HepG2 (cell line): ENCODE results near the gene WNK1. TPM values are rescaled to one million over a fixed set of nuclear protein-coding genes. Genes with fewer than 3 reads are reported as not detected.
A peak's percentile ranks its signal among the peaks of the same experiment; 100 is the strongest.

Experiments used
- AGO1 ChIP-seq: fragments of 200-400 bp; formaldehyde crosslinking; IDR thresholded peaks from 2 replicates; pipeline ENCODE4 v1.6.1; 2017; ENCODE audit warnings: mild to moderate bottlenecking, low read depth, low read length, moderate library complexity; ENCODE audit not compliant: poor library complexity, severe bottlenecking
- ARID2 ChIP-seq: sonication (generic); formaldehyde crosslinking; IDR thresholded peaks from 2 replicates; pipeline ENCODE4 v1.8.1; 2022; ENCODE audit warnings: mild to moderate bottlenecking, missing genetic modification reagents, borderline replicate concordance
- ATF7 ChIP-seq, 2 experiments: fragments of 450-650 bp in 1 of 2; sonication (generic) in 1 of 2; formaldehyde crosslinking in 1 of 2; IDR thresholded peaks; 2 replicates each; pipeline versions ENCODE4 v1.4.0 to v1.6.1; 2016 to 2020; ENCODE audit warnings: antibody characterized with exemption in 1 of 2, mild to moderate bottlenecking in 1 of 2, missing genetic modification reagents in 1 of 2
- EZH2 ChIP-seq: conservative IDR thresholded peaks from 2 replicates; pipeline ENCODE4 v1.6.1; 2012; ENCODE audit warnings: mild to moderate bottlenecking, low read depth, low read length, moderate library complexity
- FLYWCH1 ChIP-seq: sonication (generic); formaldehyde crosslinking; IDR thresholded peaks from 2 replicates; pipeline ENCODE4 v1.8.1; 2023; ENCODE audit warnings: mild to moderate bottlenecking, missing genetic modification reagents
- KLF16 ChIP-seq, 2 experiments: sonication (generic) in 1 of 2; formaldehyde crosslinking in 1 of 2; IDR thresholded peaks; 2 replicates each; pipeline versions ENCODE4 v1.6.1 to v1.8.0; 2016 to 2023; ENCODE audit warnings: missing genetic modification reagents in 2 of 2, missing compliant biosample characterization in 1 of 2
- NR2F2 ChIP-seq: IDR thresholded peaks from 2 replicates; pipeline ENCODE4 v1.6.1; 2012; ENCODE audit warnings: low read depth, inconsistent platforms, borderline replicate concordance
- RARA ChIP-seq: IDR thresholded peaks from 2 replicates; pipeline ENCODE4 v1.6.1; 2016; ENCODE audit warnings: missing genetic modification reagents, missing compliant biosample characterization
- RBAK ChIP-seq: sonication (generic); formaldehyde crosslinking; IDR thresholded peaks from 2 replicates; pipeline ENCODE4 v1.5.1; 2020; ENCODE audit warnings: mild to moderate bottlenecking, missing genetic modification reagents
- RORA ChIP-seq: sonication (generic); formaldehyde crosslinking; IDR thresholded peaks from 2 replicates; pipeline ENCODE4 v1.5.0; 2020; ENCODE audit warnings: mild to moderate bottlenecking, missing genetic modification reagents, moderate library complexity
- SMC3 ChIP-seq: IDR thresholded peaks from 2 replicates; pipeline ENCODE4 v1.6.1; 2011; ENCODE audit warnings: low read length, improper control_type of control experiment
- TP53 ChIP-seq: sonication (generic); formaldehyde crosslinking; conservative IDR thresholded peaks from 2 replicates; pipeline ENCODE4 v1.4.0; 2020; ENCODE audit warnings: missing genetic modification reagents
- ZFP41 ChIP-seq: sonication (generic); formaldehyde crosslinking; IDR thresholded peaks from 2 replicates; pipeline ENCODE4 v1.4.0; 2020; ENCODE audit warnings: mild to moderate bottlenecking, missing genetic modification reagents, borderline replicate concordance
- ZFP90 ChIP-seq: sonication (generic); formaldehyde crosslinking; IDR thresholded peaks from 2 replicates; pipeline ENCODE4 v1.8.0; 2022; ENCODE audit warnings: missing genetic modification reagents, mild to moderate bottlenecking, inconsistent platforms, borderline replicate concordance
- ZNF207 ChIP-seq: fragments of 450-650 bp; IDR thresholded peaks from 2 replicates; pipeline ENCODE4 v1.6.1; 2016; ENCODE audit warnings: antibody characterized with exemption, borderline replicate concordance
- ZNF251 ChIP-seq: sonication (generic); formaldehyde crosslinking; IDR thresholded peaks from 2 replicates; pipeline ENCODE4 v1.9.0; 2021; ENCODE audit warnings: mild to moderate bottlenecking, missing genetic modification reagents
- ZNF282 ChIP-seq: fragments of 450-650 bp; IDR thresholded peaks from 2 replicates; pipeline ENCODE4 v1.6.1; 2018; ENCODE audit not compliant: partially characterized antibody
- ZNF331 ChIP-seq: sonication (generic); formaldehyde crosslinking; IDR thresholded peaks from 2 replicates; pipeline ENCODE4 v1.4.0; 2020; ENCODE audit warnings: missing genetic modification reagents
- ZNF367 ChIP-seq: sonication (generic); formaldehyde crosslinking; IDR thresholded peaks from 2 replicates; pipeline ENCODE4 v1.4.0; 2020; ENCODE audit warnings: missing genetic modification reagents, borderline replicate concordance
- ZNF383 ChIP-seq: sonication (generic); formaldehyde crosslinking; IDR thresholded peaks from 2 replicates; pipeline ENCODE4 v1.4.0; 2020; ENCODE audit warnings: missing genetic modification reagents, mild to moderate bottlenecking, borderline replicate concordance
- ZNF510 ChIP-seq: sonication (generic); formaldehyde crosslinking; IDR thresholded peaks from 2 replicates; pipeline ENCODE4 v1.4.0; 2020; ENCODE audit warnings: low read depth, mild to moderate bottlenecking, missing genetic modification reagents
- ZNF7 ChIP-seq: IDR thresholded peaks from 2 replicates; pipeline ENCODE4 v1.6.1; 2016; ENCODE audit warnings: missing biosample characterization, missing genetic modification reagents
- ZNF720 ChIP-seq: sonication (generic); formaldehyde crosslinking; IDR thresholded peaks from 2 replicates; pipeline ENCODE4 v1.4.0; 2020; ENCODE audit warnings: missing genetic modification reagents
- polyA plus RNA-seq, 8 experiments: library from polyadenylated mRNA; depleted of rRNA in 3 of 8; stranded (reverse) in 7 of 8; unstranded in 1 of 8; fragments of >200 nt; fragmentation: Illumina TruSeq in 4 of 8; extraction: Trizol in 4 of 8; gene quantifications; 2 replicates each; pipeline versions ENCODE4 v1.2.1 to v1.2.3, GENCODE V29; 2011 to 2016; ENCODE audit warnings: low read depth in 4 of 8, missing spikeins in 1 of 8, mixed read lengths in 1 of 8; ENCODE audit not compliant: insufficient read depth in 1 of 8
- total RNA-seq, 5 experiments: library from RNA; depleted of rRNA; stranded (reverse); fragments of >200 nt; fragmentation: Illumina TruSeq; extraction: Trizol; gene quantifications; 2 replicates each; pipeline ENCODE4 v1.2.3, GENCODE V29; 2016; ENCODE audit warnings: low read depth in 1 of 5
- TF ChIP-seq, protein P1 (sequence below): sonication (generic); formaldehyde crosslinking; IDR thresholded peaks from 2 replicates; pipeline ENCODE4 v1.5.0; 2020; ENCODE audit warnings: missing genetic modification reagents
- TF ChIP-seq, protein P2 (sequence below): sonication (generic); formaldehyde crosslinking; IDR thresholded peaks from 2 replicates; pipeline ENCODE4 v1.8.0; 2022; ENCODE audit warnings: mild to moderate bottlenecking, missing genetic modification reagents, moderate library complexity

WNK1 gene
- total and polyA plus RNA-seq, 2 of the 13 experiments (the other 11 are each of a cell fraction or from before 2014, with no cell fraction given): 31.1 to 54.8 TPM

DNA sequence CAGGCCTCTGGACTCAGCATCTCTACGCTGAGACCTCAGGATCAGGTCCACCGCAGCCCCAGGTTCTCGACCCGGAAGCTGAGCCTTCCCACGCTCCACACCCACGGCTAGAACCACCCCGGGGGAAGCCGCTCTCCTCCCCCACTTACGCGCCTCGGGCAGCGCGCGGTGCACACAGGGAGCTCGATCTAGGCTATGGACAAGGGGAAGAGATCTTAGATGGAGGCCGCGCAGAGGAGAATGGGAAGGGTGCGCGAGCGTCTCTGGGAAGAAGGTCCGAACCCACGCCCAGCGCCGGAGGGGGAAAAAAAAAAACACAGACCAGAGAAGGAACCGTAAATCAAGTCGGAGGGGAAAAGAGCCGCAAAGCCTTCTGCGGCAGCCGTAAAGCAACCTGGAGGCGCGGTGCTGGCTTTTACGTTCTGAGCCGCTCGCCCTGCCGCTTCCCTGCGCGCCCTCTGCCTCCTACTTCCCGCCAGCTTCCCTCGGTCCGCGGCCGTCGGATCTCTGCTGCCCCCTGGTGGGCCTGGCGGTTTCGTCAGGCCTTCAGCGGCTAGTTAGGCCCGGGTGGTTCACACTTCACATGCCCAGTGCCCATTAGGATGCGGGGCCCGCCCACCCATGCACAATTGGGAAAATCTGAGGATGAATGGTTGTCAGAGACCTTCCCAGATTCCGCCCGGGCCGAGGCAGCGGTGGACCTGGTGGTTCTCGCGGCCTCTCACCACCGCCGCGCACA is 197.2 kb downstream of the WNK1 start, which contains the start of gene RAD52 (continued):
- TF ChIP-seq RORA (CRISPR knock-in tag) (no peak), AGO1 (no peak), FLYWCH1 (CRISPR knock-in tag) (no peak), ZFP41 (CRISPR knock-in tag) (no peak), ZNF282 (no peak), SMC3 (no peak), NR2F2 (no peak), ATF7 (IDR thresholded peaks at IDR 0.05) (no peak), ATF7 (CRISPR knock-in tag; IDR thresholded peaks at IDR 0.05) (no peak), ZNF331 (CRISPR knock-in tag) (peak; percentile 41; the same call in 1 of the 2 replicates), ZFP90 (CRISPR knock-in tag) (peak; percentile 3; the same call in 1 of the 2 replicates), TP53 (CRISPR knock-in tag) (no peak), ZNF207 (no peak), ZNF251 (no peak), KLF16 (CRISPR knock-in tag; IDR thresholded peaks at IDR 0.05) (peak in 1 of 2 experiments; percentile 74; a peak in 1 of 4 replicates), ZNF383 (CRISPR knock-in tag) (no peak), ZNF7 (CRISPR knock-in tag) (no peak), EZH2 (no peak), RARA (no peak; the same call in 1 of the 2 replicates), ZNF367 (CRISPR knock-in tag) (no peak), ZNF720 (CRISPR knock-in tag) (no peak), ZNF510 (peak; percentile 86; the same call in 1 of the 2 replicates), RBAK (no peak), ARID2 (no peak)
- TF ChIP-seq, protein P1, sequence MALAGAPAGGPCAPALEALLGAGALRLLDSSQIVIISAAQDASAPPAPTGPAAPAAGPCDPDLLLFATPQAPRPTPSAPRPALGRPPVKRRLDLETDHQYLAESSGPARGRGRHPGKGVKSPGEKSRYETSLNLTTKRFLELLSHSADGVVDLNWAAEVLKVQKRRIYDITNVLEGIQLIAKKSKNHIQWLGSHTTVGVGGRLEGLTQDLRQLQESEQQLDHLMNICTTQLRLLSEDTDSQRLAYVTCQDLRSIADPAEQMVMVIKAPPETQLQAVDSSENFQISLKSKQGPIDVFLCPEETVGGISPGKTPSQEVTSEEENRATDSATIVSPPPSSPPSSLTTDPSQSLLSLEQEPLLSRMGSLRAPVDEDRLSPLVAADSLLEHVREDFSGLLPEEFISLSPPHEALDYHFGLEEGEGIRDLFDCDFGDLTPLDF (CRISPR knock-in tag): peak; percentile 96
- TF ChIP-seq, protein P2, sequence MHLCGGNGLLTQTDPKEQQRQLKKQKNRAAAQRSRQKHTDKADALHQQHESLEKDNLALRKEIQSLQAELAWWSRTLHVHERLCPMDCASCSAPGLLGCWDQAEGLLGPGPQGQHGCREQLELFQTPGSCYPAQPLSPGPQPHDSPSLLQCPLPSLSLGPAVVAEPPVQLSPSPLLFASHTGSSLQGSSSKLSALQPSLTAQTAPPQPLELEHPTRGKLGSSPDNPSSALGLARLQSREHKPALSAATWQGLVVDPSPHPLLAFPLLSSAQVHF (CRISPR knock-in tag): peak; percentile 59; the same call in 1 of the 2 replicates
